Right ventricle myocardium superior (tissue), 1 donor: ENCODE data around the gene MCFD2. TPM values are rescaled to one million over a fixed set of nuclear protein-coding genes. Genes with fewer than 3 reads are reported as not detected.

Experiments
- ATAC-seq: fragments of 200-7000 bp; cut with Tn5 transposase; one replicate; pipeline ENCODE4 v1.9.1; 2020; ENCODE audit warnings: mild to moderate bottlenecking; ENCODE audit not compliant: poor library complexity
- DNase-seq: peaks from one replicate; pipeline ENCODE4 v3.0.0-alpha.2; 2020
- intact Hi-C: fragments of 100-400 bp; cut with DNase I; formaldehyde crosslinking; loops from one replicate; pipeline ENCODE4 v1.11.2; 2022
- long read RNA-seq: library from polyadenylated mRNA; unstranded; transcript quantifications from one replicate; pipeline ENCODE4 v2.0.0, GENCODE V29; 2021
- total RNA-seq: library from RNA; stranded (reverse); fragmentation: NEBNext Ultra II Directional; extraction: Animal tissue kit (Norgen Biotek cat#: 25700); gene quantifications from one replicate; pipeline ENCODE4 v1.2.1, GENCODE V29; 2021
- donor health status: DM: no; HTN: yes; CAD: no; lungs with severe emphysema.

MCFD2 gene
- 57.1 TPM for total RNA-seq
- long read RNA-seq, full-length matches to known transcripts = 113 of 150 reads
- long read RNA-seq, partial matches to known transcripts = 4 of 150 reads
- long read RNA-seq, other reads (novel, unspliced or antisense) = 33 of 150 reads

- DNase-seq (peak; percentile 71), ATAC-seq (peak; percentile 47)
- intact Hi-C loops = loop anchor here (5.0 kb wide), 1 partner anchor 407 kb away; no protein-coding TSS in a partner anchor
These were observed at the start of gene MCFD2 for GRCh38 chr2:46915281-46915810. TSS of gene MCFD2 (minus strand) at chr2:46915806. CDS start at chr2:46909171, 6,635 bp downstream.

GRCh38 chr2:46964835-46965560, 49.4 kb upstream of the MCFD2 start:
- no peak for ATAC-seq
- intact Hi-C loops = no loop called here

GRCh38 chr2:46963941-46964673, 48.5 kb upstream of the MCFD2 start:
- intact Hi-C loops = no loop called here
- DNase-seq = no peak
- no peak for ATAC-seq

More at GRCh38 chr2:46964835-46965560, 49.4 kb upstream of the MCFD2 start:
- DNase-seq = no peak

- ATAC-seq (no peak), DNase-seq (no peak)
- intact Hi-C loops = no loop called here
These were observed 47.6 kb upstream of the MCFD2 start for GRCh38 chr2:46963210-46963609.

- DNase-seq (no peak), ATAC-seq (no peak)
- intact Hi-C loops = no loop called here
These were observed 47.1 kb upstream of the MCFD2 start for GRCh38 chr2:46962751-46963150.

GRCh38 chr2:46960618-46961017, 45.0 kb upstream of the MCFD2 start:
- DNase-seq (no peak), ATAC-seq (no peak)
- intact Hi-C loops = no loop called here

- ATAC-seq (no peak), DNase-seq (no peak)
- intact Hi-C loops = no loop called here
These were observed 42.9 kb upstream of the MCFD2 start for GRCh38 chr2:46958431-46959017.

- ATAC-seq = peak; percentile 38
- DNase-seq = peak; percentile 56
- intact Hi-C loops = no loop called here
These were observed 41.5 kb upstream of the MCFD2 start for GRCh38 chr2:46956981-46957531.

- ATAC-seq = peak; percentile 38
These were observed 40.2 kb upstream of the MCFD2 start for GRCh38 chr2:46955764-46956163.

GRCh38 chr2:46954951-46955571, 39.5 kb upstream of the MCFD2 start:
- ATAC-seq (peak; percentile 79), DNase-seq (peak; percentile 76)
- intact Hi-C loops = no loop called here

More at GRCh38 chr2:46955764-46956163, 40.2 kb upstream of the MCFD2 start:
- DNase-seq = peak; percentile 56
- intact Hi-C loops = no loop called here

- ATAC-seq = no peak
- intact Hi-C loops = no loop called here
- DNase-seq = no peak
These were observed 36.6 kb upstream of the MCFD2 start for GRCh38 chr2:46952171-46952570.

- ATAC-seq (no peak), DNase-seq (no peak)
- intact Hi-C loops = no loop called here
These were observed 35.9 kb upstream of the MCFD2 start for GRCh38 chr2:46951290-46952064.

- no peak for DNase-seq
- intact Hi-C loops = no loop called here
- no peak for ATAC-seq
These were observed 34.7 kb upstream of the MCFD2 start for GRCh38 chr2:46950314-46950713.

- DNase-seq = no peak
- no peak for ATAC-seq
- intact Hi-C loops = no loop called here
These were observed 32.2 kb upstream of the MCFD2 start for GRCh38 chr2:46947841-46948240.

- DNase-seq (no peak), ATAC-seq (no peak)
- intact Hi-C loops = no loop called here
These were observed 30.1 kb upstream of the MCFD2 start for GRCh38 chr2:46945671-46946070.

- intact Hi-C loops = no loop called here
- ATAC-seq = no peak
- no peak for DNase-seq
These were observed 28.5 kb upstream of the MCFD2 start for GRCh38 chr2:46943881-46944798.
